ENCODE results near the gene ICAM2.

The ICAM2 gene

GRCh38 chr17:63969278-63969677, 51.2 kb downstream of the ICAM2 start:
- DNase-seq = no peak

GRCh38 chr17:63967953-63968352, 52.5 kb downstream of the ICAM2 start:
- DNase-seq = no peak

- DNase-seq = no peak
Measured at GRCh38 chr17:63966646-63967264, 53.7 kb downstream of the ICAM2 start.

DNA sequence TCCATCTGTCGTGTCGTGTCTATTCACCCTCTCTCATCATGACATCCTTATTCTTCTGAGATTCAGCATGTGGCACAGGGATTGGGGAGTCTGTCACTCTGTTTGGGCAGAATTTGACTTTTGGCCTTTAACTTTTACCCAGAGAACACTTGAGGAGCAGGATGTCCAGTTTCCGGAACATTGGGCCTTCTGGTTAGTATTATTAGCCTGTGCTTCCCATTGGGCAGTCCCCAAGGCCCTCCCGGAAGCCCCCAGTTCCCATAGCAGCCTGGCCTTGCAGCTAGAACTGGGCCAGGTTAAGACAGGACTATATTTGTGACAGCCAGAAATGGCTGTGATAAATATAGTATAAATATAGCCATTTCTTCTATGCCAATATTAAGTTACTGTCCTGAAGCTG, 57.3 kb downstream of the ICAM2 start:
- DNase-seq = no peak

- no peak for DNase-seq
Measured at GRCh38 chr17:63962298-63962744, 58.1 kb downstream of the ICAM2 start.

- DNase-seq = peak; percentile 55
Measured at GRCh38 chr17:63961355-63962212, 58.8 kb downstream of the ICAM2 start.

DNA sequence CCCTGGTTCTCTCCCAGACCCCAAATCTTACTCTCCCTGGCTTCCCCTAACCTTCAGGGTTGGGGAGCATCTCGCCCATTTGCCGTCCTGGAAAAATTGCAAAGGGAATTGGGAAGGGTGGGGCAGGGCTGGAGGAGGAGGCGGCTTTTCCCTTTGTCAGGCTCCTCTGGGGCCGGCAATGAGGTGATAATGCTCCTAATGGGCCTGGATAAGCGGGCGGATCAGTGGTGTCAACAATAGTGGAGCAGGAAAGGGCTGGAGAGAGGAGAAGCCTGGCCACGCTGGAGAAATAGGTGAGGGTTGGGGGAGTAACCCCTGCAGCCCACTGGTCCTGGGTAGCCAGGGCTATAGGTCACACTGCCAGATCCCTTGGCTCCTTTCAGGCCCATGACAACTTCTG, 60.0 kb downstream of the ICAM2 start:
- DNase-seq = no peak

- no peak for DNase-seq
Measured at GRCh38 chr17:63960006-63960405, 60.4 kb downstream of the ICAM2 start.

GRCh38 chr17:63956296-63956920, 64.0 kb downstream of the ICAM2 start:
- DNase-seq = no peak

- no peak for DNase-seq
Measured at GRCh38 chr17:63955791-63956190, 64.6 kb downstream of the ICAM2 start.

GRCh38 chr17:63955232-63955631, 65.2 kb downstream of the ICAM2 start:
- no peak for DNase-seq

DNA sequence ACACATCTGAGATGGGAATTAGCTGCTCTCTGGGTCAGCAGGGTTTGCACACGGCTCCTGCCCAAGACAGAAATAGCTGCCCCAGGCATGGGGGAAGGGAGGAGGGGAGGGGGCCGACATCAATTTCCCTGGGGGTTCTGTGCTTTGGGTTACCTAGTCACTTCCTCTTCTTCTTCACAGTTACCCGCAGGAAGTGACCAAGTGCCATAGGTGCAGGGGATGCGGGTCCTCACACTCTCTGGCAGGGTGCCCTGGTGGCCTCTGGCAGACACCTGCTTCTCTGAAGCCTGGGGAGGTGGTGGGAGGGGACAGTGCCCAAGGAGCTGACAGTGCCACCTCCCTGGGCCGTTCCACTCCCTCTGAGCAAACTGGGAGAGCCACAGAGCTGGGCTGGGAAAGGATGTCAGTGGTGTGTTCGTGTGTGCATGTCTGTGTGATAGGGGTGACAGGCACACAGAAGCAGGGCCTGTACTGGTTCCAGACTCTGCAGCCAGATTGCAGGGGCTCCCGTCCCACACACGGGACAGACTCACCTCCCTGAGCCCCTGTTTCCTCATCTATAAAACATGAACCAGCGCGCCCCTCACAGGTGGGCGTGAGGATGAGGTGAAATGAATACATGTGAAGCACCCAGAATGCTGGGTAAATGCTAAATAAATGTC, 65.9 kb downstream of the ICAM2 start:
- no peak for DNase-seq
